ENCODE results near the gene DGKA.
"Not testable (repeated sequence)": the region's sequence is repeated elsewhere in the genome, so short reads cannot be mapped to it uniquely, and the experiment has no call there.

Gene DGKA

DNA sequence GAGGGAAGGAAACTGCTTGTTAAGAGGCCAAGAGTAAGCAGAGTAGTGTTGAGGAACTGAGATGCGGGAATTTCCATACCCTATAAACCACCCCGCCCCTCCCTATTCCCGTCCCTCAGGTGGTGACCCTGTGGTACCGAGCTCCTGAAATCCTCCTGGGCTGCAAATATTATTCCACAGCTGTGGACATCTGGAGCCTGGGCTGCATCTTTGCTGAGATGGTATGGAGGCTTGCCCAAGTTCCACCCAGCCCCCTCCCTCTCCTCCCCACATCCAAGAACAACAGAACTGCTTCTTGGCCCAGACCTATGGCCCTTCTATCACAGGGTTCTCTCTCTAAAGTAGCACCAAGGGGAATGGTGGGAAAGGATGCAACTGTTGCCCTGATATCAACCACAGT lies 38.4 kb downstream of the DGKA start:
- no peak for DNase-seq (ENCODE audit: low spot score)

DNA sequence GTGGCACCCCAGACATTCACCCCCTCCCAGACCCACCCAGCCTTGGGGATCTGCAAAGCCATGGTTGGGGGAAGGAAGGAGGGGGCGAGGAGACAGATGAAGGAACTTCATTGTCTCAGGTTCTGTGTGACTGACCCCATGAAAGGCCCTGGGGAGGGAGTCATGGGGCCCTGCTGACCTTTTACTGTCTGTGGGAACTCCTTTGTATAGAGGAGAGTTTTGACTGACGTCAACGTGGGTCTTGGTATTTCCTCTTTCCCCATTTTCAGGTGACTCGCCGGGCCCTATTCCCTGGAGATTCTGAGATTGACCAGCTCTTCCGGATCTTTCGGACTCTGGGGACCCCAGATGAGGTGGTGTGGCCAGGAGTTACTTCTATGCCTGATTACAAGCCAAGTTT lies 39.8 kb downstream of the DGKA start:
- no peak for DNase-seq (ENCODE audit: low spot score)

DNA sequence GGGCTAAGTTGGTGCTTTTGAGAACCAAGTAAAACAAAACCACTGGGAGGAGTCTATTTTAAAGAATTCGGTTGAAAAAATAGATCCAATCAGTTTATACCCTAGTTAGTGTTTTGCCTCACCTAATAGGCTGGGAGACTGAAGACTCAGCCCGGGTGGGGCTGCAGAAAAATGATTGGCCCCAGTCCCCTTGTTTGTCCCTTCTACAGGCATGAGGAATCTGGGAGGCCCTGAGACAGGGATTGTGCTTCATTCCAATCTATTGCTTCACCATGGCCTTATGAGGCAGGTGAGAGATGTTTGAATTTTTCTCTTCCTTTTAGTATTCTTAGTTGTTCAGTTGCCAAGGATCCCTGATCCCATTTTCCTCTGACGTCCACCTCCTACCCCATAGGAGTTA lies 41.1 kb downstream of the DGKA start:
- peak; percentile 66 for DNase-seq (ENCODE audit: low spot score)

DNA sequence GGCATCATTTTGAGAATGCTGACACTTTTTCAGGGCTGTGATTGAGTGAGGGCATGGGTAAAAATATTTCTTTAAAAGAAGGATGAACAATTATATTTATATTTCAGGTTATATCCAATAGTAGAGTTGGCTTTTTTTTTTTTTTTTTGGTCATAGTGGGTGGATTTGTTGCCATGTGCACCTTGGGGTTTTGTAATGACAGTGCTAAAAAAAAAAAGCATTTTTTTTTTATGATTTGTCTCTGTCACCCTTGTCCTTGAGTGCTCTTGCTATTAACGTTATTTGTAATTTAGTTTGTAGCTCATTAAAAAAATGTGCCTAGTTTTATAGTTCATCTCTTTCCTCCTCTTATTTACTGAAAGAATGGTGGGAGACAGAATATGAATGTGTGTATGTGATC lies 41.5 kb downstream of the DGKA start:
- DNase-seq (ENCODE audit: low spot score), result no peak

DNA sequence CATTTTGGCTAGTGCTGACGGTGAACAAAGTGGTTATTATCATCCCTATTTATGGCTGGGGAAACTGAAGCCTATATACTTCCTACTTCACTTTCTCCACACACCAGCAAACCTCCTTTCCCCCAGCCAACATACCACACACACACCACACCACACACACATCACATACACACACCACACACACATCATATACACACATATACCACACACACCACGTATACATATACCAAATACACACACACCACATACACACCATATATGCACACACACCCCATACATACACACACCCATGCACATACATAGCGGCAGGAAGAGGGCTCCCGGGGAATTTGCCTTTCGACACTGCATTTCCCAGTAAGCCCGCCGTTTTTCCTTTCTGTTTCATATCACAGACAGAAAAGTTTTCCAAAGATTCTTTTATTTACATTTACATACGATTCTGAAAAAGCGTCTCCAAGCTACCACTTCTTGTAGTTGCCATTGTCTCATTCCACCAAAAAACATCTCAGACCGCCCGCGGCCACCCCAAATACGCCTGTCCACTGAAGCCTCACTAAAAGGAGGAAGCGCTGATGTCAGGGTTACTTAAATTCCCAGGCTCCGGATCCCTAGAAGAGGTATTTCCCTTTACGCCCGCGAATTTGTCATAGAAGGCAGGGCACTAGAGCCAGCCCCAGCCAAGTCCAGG lies 42.1 kb downstream of the DGKA start:
- DNase-seq (ENCODE audit: low spot score), result no peak

DNA sequence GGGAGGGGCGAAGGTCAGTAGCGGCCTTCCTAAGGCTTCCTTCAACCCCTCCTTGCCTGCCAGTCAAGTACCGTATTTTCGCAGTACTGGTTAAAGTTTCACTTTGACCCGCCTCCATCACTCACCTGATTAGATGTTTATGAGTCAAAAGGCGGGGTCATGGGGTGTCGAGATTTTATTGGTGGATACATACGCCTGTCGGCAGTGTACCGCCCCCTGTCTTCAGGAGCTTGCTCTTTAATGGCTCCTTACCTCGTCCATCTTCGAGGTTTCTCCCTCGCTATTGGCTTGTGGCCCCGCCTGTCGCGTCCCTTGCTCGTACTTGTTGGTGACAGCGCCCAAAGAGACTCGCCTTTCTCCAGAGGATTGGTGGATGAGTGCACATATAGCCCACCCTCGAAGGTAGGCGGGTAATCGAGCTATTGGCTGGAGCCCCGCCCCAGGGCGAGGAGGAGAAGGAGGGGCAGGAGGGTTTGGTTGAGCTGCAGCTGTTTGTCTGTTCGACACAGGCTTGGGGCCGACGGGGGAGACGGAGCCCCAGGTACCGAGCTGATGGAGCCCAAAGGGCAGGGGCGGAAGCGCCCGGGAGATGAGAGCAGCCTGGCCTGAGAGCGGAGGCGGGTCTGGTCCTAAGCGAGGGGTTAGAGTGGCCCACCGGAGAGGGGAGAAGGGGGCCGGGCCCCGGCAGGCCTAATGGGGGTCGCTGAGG lies 42.8 kb downstream of the DGKA start, which contains the start of gene RAB5B:
TSS of gene RAB5B (plus strand) at position 480 of the 709 bp plus-strand sequence. CDS start 12,883 bp downstream, outside the sequence.
- peak; percentile 100 for DNase-seq (ENCODE audit: low spot score)

DNA sequence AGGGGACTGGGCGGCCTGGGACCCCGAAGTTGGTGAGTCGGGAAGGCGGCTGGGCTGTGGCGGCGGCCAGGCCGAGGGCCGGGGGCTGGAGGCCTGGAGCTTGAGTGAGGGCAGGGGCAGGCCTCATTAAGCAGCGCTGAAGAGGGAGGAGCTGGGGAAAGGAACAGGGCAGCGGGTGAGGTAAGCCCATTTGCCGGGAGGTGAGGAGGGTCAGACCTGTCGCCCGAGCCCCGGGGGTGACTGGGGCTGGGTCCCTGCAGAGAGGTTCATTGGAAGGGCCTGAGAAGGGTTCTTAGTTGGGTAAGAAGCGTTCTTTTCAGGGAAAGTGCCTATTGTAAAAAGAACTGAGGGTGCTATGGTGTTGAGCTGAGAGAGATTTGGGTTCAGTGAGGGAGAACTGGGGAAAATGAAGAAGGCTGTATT lies 43.4 kb downstream of the DGKA start:
- peak; percentile 38 for DNase-seq (ENCODE audit: low spot score)

DNA sequence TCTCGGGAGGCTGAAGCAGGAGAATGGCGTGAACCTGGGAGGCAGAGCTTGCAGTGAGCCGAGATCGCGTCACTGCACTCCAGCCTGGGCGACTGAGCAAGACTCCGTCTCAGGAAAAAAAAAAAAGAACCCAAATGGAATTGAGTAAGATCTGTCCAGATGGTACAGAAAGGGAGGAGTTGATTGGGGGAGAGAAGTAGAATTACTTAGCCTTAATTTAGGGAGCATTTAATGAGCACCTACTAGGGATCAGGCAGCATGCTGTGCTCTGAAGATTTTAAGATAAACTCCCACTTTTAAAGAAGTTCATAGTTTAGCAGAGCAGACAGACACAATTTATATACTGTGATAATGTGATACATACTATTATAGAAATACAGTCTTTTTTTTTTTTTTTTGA lies 47.4 kb downstream of the DGKA start:
- DNase-seq (ENCODE audit: low spot score), result no peak

DNA sequence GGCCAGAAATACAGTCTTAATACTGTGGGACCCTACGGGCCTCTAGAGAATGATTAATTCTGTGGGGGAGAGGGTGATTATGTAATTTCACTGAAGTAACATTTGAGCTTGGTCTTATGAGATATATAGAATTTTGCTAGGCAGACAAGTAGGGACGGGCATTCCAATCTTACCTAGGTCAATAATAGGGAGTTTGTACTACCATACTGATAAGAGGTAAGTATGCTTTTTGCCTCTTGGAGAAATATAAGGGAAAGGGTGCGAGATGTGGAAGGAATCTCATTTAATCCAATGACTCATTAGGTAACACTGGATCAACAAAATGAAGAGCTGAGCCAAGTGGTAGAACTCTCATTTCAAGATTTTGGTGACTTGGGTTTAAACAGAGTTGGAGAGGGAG lies 48.1 kb downstream of the DGKA start:
- no peak for DNase-seq (ENCODE audit: low spot score)

DNA sequence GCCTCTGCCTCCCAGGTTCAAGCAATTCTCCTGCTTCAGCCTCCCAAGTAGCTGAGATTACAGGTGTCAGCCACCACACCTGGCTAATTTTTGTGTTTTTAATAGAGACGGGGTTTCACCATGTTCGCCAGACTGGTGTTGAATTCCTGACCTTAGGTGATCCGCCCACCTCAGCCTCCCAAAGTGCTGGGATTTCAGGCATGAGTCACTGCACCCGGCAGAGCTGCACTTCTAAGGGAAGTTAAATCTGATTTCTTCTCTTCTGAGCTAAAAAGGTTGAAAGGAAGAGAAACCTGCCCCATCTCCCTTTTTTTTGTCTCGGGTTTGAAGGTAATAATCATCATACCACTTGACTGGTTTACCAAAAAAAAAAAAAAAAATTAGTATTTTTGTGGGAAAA lies 50.9 kb downstream of the DGKA start:
- not testable (repeated sequence) for DNase-seq (ENCODE audit: low spot score)

DNA sequence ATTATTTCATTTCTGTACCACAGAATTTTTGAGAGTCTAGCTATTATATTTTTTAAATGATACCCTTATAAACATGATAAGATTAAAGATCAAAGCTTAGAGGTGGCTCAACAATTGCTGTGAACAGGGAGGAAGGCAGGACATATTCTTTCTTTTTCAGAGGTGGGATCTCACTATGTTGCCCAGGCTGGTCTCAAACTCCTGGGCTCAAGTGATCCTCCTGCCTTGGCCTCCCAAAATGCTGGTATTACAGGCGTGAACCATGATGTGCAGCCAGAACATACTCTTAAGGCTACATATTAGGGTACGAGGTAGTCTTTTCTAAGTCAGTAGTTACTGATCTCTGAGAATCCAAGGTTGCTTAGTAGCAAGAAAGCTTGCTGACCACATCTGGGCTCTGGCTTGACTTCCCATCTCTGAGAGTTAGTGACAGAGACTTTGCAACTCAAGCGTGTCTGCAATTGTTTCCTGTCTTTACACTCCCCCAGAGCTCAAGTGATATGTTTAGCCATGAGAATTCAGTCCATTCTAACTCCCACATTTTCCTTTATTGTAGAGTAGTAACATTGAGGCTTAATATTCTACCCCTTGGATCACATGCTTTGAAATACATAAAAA lies 51.5 kb downstream of the DGKA start:
- DNase-seq (ENCODE audit: low spot score), result no peak

DNA sequence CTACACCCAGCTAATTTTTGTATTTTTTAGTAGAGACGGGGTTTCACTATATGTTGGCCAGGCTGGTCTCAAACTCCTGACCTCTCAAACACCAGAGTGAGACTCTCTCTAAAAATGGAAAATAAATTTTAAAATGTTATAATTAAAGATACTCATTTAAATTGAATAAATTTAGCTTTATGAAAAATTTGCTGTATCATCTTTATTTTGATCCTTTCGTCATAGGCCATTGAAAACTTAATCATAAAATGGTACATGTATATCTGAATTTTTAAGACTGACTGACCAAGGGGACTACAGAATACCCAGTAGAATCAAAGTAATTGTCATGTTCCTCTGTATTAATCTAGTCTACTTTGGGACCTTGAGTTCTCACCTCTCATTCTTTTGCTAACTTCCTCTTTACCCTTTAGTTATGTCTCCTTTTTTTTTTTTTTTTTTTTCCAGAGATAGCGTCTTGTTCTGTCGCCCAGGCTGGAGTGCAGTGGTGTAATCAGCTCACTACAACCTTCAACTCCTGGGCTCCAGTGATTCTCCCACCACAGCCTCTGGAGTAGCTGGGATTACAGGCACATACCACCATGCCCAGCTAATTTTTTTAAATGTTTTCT lies 52.4 kb downstream of the DGKA start:
- no peak for DNase-seq (ENCODE audit: low spot score)

DNA sequence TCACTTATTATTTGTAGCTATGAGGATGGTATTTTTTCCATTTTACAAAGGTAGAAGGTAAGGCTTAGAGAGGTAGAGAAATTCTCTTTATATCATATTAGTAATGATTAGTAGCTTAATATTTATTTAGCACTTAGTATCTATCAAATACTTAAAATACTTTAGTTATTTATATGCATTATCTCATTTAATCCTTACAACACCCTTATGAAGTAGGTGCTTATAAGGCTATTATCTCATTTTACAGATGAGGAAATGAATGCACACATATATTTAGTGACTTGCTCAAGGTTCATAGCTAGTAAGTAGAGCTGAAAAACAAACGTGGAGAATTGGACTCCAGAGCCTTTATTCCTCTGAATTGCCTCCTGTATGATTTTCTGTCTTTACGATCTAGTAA lies 53.9 kb downstream of the DGKA start:
- DNase-seq (ENCODE audit: low spot score), result no peak

DNA sequence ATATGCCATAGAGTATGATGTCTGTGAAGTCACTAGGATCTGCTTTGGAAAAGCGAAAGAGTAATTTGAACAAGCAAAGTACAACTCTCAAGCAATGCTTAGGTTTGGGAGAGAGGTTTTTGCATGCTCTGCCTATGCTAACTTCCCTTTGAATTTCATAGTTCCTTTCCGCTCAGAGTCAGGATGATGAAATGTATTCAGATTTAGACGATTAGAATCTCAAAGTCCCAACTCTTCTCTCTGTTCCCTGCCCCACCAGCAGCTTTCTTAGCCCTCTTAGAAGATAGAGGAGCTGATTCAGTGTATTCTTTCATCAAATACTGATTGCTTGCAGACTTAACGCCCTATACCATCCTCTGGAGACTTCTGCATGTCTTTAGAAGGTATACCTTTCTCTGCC lies 54.4 kb downstream of the DGKA start:
- DNase-seq (ENCODE audit: low spot score), result no peak

DNA sequence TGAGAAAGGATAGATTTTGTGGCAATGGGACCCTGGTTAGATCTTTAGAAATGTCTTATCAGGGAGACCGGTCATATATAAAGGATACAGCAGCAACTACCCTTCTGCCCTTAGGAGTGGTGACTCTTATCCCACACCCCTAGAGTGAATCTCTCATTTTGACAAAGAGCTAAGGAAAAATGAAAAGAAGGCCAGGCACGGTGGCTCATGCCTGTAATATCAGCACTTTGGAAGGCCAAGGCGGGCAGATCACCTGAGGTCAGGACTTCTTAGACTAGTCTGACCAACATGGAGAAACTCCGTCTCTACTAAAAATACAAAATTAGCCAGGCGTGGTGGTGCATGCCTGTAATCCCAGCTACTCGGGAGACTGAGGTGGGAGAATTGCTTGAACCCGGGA lies 55.0 kb downstream of the DGKA start:
- not testable (repeated sequence) for DNase-seq (ENCODE audit: low spot score)

DNA sequence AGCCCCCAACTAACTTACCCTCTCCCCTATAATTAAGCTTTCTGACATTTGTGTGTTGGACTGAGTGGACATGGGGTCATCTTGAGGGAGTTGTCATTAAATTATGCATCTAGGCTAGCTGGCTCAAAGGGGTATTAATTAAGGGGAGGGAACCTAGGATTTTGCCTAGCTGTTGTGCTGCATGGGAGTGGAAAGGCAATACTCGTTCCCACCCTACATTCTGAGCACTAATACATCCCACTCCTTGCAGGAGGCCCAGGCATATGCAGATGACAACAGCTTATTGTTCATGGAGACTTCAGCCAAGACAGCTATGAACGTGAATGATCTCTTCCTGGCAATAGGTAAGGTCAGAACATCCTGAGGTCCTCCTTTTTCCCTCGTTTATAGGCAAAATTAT lies 60.1 kb downstream of the DGKA start:
- no peak for DNase-seq (ENCODE audit: low spot score)

DNA sequence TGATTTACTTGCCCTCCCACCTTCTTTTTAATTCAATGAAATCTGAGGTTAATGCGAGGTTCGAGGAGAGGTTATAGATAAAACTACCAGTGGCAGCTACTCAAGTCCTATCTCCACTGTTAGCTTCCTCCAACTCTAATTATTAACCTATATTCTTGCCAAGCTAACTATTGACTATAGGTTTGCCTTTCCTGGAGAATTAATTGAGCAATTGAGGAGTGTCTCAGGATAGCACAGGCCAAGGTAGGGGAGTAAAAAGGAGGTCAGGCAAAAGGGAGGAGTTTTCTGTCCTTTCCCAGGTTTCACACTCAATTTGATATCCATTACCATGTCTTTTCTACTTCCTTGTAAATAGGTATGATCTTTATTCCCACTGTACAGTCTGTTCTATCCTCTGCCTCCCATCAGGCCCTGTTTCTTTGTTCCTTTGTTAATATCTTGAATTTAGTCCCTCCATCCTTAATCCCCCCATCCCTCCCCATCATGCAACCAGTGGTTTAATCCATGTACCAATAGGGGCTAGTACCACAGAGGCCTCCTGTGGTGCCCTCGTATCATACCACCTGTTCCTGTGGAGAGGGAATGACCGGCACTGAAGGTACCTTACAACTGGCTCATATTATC lies 62.4 kb downstream of the DGKA start:
- DNase-seq (ENCODE audit: low spot score), result no peak

DNA sequence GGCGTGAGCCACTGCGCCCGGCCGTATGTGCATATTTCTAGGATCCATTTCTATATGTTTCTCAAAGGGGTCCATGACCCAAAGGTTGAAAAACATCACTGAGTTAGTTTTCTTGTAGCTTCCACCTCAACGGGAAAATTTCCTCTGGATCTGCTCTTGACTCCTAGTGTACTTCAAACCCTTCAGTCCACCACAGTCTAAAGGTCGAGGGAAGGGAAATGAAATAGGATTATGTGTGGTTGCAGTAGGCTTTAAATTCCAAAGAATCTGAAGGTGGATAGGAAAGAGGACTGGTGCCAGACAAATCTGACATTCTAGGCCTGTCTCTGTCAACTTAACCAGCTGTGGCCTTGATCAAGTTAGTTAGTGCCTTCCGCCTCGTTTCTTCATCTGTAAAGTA lies 64.4 kb downstream of the DGKA start:
- no peak for DNase-seq (ENCODE audit: low spot score)

DNA sequence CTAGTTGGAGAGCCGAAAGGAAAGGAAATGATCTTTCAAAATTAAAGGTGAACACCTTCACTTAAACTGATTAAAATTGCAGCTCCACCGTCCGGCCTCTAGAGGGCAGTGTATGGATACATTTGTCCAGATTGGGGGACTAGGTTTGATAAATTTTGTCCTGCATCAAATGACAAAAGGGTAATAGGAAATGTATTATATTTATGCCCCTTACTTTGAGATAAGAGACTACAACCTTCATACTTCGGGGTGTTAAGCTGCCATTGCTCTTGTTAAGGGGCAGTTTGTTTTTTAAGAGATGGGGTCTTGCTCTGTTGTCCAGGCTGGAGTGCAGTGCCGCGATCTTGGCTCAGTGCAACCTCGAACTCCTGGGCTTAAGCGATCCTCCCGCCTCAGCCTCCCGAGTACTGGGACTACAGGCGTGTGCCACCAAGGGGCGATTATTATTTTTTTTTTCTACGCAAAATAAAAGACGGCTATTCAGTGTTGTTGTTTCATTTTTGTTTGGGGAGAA lies 65.3 kb downstream of the DGKA start:
- peak; percentile 77 for DNase-seq (ENCODE audit: low spot score)

DNA sequence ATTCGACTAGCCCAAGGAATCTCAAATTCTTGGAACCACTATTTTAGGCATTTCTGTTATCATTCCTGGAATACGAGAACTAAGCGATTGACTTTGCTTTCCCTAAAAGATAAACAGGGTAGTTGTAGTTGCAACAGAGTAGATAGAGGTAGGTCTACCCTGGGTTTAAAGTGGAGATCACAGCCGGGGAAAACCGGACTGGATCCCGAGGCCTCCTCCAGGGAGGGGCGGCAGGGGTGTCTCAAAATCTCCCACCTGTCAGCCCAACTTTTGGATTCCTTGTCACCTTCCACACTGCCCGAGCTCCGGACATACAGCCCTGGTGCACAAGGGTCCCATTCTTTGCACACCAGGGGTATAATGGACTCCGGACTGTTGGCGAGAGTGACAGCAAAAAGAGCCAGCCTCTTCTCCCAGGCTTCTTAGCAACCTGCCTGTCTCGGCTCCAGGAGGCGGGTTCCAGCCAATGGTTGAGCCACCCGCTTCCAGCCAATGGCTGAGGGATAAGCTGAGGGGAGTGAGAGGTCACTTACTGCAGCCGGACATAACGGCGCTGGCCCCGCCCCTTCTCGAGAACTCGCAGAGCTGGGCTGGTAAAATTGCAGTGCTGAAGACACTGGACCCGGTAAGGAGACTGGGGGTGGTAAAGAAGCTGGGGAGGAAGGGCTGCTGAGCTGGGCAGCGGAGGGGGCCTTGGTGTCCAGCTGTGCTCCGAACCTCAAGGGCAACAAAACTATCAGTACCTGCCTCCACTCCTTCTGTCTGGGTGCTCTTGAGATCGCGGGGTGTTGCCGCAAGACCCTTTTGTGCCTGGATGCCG lies 66.0 kb downstream of the DGKA start, which contains the start of gene SUOX:
TSS of gene SUOX (plus strand) at position 562 of the 820 bp plus-strand sequence. CDS start 4,946 bp downstream, outside the sequence.
- peak; percentile 99 for DNase-seq (ENCODE audit: low spot score)

DNA sequence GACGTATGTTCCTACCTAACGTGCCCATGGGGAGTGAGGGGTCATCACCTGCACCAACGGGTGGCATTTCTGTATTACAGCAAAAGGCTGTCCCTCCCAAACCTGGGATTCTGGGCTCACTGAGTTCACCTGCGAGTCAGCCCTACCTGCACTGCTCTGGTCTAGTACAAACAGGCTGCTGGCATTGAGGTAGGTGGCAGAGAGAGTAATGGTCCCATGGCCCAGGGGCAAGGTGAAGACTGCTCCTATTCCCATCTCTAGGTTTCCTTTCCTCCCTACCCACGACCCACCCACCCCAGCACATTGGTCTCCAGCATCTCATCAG lies 66.5 kb downstream of the DGKA start:
- DNase-seq (ENCODE audit: low spot score), result no peak

Data from LoVo (cell line).